COLO668 (cell line): ENCODE measurements around the gene KLHDC1.
A peak's percentile ranks its signal among the peaks of the same experiment; 100 is the strongest.
"Not testable (repeated sequence)": the region's sequence is repeated elsewhere in the genome, so short reads cannot be mapped to it uniquely, and the experiment has no call there.

Experiments used
- DNase-seq: peaks from one replicate; lab custom pipeline; 2025; ENCODE audit not compliant: unreplicated experiment; lab: John Stamatoyannopoulos, UW

Gene KLHDC1

DNA sequence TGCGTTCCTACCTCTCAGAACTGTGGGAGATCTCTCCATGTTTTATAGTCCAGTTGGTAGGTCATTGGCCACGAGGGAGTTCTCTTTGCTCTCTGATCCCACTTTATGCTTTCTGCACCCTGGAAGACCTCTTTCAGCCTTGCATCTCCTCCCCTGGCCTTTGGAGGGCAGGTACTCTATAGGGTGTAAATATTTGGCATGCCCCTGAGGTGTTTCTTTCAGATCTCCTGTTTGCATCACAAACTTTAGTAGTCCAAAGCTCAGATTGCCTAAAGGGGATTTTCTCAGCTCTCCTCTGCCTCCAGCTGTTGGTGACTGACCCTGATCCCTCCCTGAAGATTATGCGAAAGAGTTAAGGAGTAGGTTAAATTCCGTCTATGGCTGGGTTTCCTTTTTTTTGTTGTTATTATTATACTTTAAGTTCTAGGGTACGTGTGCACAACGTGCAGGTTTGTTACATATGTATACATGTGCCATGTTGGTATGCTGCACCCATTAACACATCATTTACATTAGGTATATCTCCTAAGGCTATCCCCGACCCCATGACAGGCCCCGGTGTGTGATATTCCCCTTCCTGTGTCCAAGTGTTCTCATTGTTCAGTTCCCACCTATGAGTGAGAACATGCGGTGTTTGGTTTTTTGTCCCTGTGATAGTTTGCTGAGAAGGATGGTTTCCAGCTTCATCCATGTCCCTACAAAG, 29.0 kb downstream of the KLHDC1 start:
- not testable (repeated sequence) for DNase-seq

DNA sequence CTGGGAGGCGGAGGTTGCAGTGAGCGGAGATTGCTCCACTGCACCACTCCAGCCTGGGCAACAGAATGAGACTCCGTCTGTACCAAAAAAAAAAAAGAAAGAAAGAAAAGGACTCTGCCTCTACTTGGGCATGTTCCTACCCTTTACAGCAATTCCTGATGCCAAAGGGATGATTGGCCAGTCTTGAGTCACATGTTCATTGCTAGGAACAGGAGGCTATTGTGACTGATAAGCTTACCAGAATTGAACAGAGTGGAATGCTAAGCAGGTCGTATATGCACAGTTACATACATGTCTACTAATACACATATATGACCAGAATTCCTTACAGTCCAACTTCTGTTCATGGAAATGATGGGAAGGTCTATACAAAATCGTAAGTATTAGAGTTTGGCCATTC, 34.3 kb downstream of the KLHDC1 start:
- no peak for DNase-seq

DNA sequence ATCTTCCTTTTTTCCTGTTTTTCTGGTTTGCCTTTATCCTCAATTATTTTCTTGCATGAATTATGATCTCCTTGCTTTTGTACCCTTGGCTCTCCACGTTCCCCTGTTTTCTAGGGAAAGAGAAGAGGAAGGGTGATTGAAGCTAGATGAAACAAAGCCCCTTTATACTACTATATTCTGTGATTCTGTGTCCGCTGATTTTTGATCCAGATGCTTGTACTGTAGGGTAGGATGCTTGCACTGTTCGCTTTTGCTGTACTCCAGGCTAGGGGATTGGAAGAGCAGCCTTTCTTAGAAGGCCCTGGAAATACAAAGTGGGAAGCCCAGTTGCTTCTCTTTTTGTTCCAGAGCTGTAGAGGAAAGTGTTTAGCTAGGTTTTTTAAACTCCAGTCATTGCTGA, 40.0 kb downstream of the KLHDC1 start:
- no peak for DNase-seq

GRCh38 chr14:49733836-49734235, 40.9 kb downstream of the KLHDC1 start:
- no peak for DNase-seq

DNA sequence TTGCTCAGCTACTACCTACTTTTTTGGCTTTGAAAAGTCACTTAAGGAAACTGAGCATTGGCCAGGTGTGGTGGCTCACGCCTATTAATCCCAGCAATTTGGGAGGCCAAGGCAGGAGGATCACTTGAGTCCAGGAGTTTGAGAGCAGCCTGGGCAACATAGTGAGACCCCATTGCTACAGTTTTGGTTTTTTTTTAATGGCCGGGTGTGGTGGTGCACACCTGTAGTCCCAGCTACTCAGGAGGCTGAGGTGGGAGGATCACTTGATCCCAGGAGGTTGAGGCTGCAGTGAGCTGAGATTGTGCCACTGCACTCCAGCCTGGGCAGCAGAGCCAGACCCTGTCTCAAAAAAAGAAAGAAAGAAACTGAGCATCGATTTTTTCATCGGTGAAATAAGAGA, 42.7 kb downstream of the KLHDC1 start:
- not testable (repeated sequence) for DNase-seq

DNA sequence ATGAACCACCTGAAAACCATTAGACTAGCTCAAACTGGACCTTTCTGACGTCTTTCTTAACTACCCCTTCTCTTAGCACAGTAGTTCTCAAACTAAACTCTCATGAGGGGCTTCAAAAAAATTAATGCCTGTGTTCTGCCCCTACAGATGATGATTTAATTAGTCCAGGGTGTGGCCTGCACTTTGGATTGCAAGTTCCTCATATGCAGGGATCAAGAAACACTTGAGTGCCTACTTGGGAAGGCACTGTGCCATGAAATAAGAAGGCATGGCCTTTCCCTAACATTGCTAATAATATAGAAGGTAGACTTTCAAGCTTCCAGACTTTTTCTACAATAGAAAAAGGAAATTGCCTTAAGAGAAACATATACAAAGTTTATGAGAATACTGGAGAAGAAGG, 52.3 kb downstream of the KLHDC1 start:
- no peak for DNase-seq

- DNase-seq, result not testable (repeated sequence)
These were observed 53.6 kb downstream of the KLHDC1 start for GRCh38 chr14:49746476-49746875.

GRCh38 chr14:49754570-49755097, 61.7 kb downstream of the KLHDC1 start:
- no peak for DNase-seq

DNA sequence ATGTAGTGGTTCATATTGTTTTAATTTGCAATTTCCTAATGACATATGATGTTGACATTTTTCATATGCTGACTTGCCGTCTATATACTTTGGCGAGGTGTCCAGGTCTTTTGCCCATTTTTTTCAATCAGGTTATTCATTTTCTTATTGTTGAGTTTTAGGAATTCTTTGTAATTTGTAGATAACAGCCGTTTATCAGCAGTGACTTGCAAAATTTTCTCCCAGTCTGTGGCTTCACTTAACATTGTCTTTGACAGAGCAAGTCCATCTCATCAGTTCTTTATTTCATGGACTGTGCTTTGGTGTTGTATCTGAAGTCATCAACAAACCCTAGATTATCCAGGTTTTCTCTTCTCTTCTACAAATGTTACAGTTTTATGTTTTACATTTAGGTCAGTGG, 62.5 kb downstream of the KLHDC1 start:
- no peak for DNase-seq

DNA sequence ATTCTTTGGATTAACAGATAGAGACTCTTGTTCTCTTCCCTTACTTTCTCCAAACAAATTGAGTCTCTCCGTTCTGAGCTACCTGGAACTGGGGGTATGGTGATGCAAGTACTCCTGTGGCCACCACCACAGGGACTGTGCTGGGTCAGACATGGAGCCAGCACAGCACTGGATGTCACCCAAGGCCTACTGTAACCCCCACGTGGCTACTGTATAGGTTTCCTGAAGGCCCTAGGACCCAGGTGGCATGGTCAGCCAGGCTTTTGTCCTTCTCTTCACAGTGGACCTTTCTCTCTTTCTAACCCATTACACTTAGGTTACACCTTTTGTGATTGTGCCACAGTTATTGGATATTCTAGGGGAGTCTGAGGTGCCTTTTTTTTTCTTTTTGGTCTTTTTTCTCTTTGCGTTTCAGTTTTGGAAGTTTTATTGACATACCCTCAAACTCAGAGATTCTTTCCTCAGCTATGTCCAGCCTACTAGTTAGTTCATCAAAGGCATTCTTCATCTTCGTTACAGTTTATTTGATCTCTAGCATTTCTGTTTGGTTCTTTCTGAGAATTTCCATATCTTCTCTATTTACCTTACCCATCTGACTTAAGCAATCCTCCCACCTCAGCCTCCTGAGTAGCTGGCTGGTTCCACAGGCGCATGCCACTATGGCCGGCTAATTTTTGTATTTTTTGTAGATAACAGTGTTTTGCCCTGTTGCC, 69.1 kb downstream of the KLHDC1 start:
- DNase-seq, result no peak

DNA sequence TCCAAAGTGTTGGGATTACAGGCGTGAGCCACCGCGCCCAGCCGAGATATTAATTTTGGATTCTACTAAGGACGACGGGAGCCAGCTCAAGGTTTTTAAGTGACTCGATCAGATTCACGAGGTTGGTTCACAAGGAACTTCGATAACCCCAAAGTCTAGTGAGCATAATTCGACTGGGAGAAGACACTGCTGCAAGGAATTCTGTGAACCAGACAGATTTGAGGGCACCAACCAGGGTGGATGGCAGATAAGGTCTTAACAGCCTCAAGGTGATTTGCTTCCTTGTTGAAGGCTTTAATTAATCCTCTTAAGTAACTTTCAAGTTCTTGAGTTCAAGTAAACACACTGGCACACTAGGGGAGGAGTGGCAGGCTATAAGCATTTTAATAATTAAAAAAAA, 73.9 kb downstream of the KLHDC1 start:
- no peak for DNase-seq

DNA sequence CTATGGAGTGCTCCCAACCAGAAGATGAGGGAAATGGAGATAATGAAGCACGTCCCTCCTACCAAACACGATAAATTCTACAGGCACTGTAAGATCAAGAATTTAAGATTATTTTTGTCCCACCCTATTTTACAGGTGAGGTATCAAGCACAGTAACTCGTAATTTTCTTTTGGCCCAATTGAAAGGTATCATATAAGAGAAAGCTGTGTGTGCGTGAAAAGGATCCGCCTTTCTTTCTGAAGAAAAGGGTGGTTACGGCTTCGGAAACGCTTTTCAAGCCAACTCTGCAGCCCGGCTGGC, 74.3 kb downstream of the KLHDC1 start:
- no peak for DNase-seq

DNA sequence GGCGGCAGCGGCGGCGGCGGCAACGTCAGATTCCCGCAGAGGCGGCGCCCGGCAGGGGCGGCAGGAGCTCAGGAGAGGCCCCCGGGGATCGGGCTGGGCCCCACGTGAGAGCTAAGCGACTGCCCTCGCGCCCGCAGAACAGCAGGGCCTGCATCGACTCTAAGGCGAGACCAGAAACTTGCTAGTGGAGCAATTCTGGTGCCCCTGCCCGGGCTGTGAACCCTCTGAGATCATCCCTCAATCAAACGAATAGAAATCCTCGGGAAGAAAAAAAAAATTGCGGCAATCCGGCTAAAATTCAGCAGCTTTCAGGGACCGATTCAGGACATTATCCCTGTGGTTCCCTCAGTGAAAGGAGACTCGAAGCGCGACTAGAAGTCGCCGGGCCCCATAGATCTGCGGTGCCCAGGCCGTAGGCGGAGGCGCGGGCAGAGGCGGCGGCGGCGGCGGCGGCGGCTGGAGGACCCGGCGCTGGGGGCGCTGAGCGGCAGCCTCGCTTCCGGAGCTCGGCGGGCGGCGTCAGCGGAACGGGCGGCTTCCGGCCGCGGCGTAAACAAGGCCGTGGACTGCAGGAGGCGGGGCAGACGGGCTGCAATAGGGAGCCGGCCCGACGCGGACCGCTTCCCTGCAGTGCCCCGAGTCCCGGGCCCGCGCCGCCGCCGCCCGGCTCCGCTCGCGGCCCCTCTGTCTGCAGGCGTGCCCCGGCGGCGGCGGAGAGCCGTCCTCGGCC, 74.8 kb downstream of the KLHDC1 start, which contains the start of gene KLHDC2:
KLHDC2 (plus strand) TSS at position 583 of the 730 bp plus-strand sequence. CDS start 316 bp downstream, outside the sequence.
- DNase-seq, result peak; percentile 97

DNA sequence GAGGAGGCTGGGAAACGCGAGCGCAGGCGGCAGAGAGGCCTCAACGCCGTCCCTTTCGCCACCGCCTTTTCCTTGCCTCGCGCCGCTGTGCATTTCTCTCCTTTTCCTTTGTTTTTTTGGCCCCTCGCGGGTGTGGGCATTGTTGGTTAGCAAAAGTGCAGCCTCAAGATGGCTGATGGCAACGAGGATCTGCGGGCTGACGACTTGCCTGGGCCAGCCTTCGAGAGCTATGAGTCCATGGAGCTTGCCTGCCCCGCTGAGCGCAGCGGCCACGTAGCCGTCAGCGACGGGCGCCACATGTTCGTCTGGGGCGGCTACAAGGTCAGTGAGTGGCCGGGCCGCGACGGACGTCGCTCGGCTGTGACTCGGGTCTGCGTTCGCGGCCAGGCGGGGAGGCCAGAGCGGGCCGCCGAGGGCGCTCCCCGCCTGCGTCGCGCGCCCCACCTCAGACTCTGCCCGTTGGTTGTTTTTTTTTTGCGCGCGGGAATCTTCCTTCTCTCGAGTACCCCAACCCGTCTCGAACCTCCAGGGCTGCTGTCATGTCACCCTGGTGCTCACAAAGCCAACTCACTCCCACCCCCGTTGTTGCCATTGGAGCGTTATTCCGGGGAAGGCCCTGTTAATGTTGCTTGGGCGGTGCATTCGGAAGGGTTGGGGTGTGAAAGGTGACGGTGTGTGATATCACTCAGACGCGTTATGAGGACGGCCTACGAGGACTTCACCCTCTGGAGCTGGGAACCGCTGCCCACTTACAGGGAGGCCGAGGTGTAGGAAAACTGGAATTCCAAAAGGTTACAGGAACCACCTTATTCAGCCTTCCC, 75.6 kb downstream of the KLHDC1 start:
- peak; percentile 68 for DNase-seq

- DNase-seq, result no peak
These were observed 76.3 kb downstream of the KLHDC1 start for GRCh38 chr14:49769171-49769570.

- no peak for DNase-seq
These were observed 76.8 kb downstream of the KLHDC1 start for GRCh38 chr14:49769581-49770211.

DNA sequence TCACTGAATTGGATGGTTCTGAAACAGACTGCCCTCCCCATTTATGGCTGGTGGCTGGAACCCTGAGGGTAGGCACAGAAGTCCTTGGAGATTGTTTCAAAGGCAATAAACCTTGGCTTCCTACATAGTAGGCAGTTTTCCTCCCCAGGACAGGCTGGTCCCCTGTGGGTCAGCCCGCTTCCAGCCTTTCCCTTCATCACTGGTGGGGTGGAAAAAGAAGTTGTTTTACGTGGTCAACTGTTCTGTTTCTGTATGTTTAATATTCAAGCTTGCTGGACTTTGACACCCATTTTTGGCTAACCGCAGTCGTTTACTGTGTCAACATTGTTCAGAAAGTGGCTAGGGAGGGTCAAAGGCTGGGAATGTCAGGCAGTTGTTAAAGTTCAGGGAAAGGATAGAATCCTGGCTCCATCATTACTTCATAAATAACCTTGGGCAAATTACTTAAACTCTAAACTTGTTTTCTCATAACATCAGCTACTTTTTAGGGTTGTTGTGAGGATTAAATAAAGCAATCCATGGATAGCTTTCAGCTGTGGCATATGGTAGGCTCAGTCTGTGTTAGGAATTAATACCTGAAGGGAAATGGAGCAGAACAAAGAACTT, 77.4 kb downstream of the KLHDC1 start:
- DNase-seq, result peak; percentile 55

- not testable (repeated sequence) for DNase-seq
These were observed 78.8 kb downstream of the KLHDC1 start for GRCh38 chr14:49771691-49772090.

DNA sequence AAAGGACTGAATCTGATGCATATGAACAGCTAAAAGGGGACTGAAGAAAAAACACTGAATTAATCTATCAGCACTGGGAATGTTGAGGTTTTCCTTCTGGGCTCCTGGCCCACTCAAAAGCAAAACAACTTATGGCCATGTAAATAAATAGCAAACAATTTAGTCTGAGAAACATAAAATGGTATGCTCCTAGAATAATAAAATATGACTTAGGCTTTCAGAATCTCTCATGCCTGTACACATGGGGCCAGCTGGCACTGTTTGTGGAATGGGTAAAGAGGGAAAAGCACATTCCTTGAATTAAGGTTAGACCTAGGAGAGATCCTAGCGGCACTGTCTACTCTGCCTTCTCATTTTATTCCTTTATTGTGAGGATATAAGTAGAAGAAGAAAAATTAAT, 81.2 kb downstream of the KLHDC1 start:
- no peak for DNase-seq

DNA sequence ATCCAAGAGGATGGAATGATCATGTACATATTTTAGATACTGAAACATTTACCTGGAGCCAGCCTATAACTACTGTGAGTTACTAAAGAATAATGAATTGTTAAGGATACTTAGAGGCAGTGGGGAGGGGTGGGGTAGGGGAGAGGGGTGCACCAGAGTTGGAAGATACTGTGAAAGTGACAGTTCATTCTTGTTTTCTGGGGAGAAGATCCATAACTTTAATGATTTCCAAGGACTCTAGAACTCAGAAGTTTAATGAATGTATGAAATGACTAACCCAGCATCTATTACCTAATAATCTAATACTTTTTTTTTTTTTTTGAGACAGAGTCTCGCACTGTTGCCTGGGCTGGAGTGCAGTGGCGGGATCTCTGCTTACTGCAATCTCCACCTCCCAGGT, 85.5 kb downstream of the KLHDC1 start:
- no peak for DNase-seq
